GM18868 (cell line): ENCODE results near the gene SLC2A9.
"Not testable (repeated sequence)": the region's sequence is repeated elsewhere in the genome, so short reads cannot be mapped to it uniquely, and the experiment has no call there.

ENCODE experiments used
- ATAC-seq: cut with Tn5 transposase; IDR thresholded peaks from one replicate; pipeline ENCODE4 v1.9.1; 2021; ENCODE audit warnings: mild to moderate bottlenecking, moderate library complexity; ENCODE audit not compliant: unreplicated experiment

The SLC2A9 gene

DNA sequence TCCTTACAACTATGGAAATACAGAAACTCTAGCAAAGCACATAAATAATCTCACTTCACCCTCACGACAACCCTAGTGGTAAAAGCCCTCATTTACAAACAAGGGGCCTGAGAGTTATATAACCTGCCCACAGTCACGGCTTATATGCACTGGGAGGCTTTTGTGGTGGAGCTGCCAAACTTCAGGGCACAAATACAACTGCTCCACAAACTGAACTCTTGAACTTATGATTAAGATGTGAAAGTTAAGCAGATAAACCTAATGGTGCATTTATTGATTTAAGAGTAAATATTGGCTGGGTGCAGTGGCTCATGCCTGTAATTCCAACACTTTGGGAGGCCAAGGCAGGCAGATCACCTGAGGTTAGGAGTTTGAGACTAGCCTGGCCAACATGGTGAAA, 19.0 kb downstream of the SLC2A9 start:
- no peak for ATAC-seq

GRCh38 chr4:10001757-10002156, 19.5 kb downstream of the SLC2A9 start:
- no peak for ATAC-seq

GRCh38 chr4:9999956-10000561, 21.2 kb downstream of the SLC2A9 start:
- peak; percentile 53 for ATAC-seq

DNA sequence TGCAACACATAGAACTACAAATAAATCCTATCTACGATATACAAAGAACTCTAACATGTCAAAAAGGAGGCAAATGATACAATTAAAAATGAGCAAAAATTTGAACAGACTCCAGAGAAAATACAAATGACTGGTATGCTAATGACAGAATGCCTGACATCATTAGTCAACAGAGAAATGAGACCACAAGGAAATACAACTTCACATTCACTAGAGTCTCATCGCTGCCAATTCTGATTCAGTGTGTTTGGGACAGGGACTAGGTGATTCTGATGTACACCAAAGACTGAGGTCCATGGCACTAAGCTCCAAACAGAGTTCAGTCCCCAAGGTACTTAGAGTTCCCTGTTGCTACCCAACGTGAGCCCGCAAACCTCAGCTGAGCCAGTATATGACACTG, 23.4 kb downstream of the SLC2A9 start:
- no peak for ATAC-seq

GRCh38 chr4:9996319-9997110, 24.8 kb downstream of the SLC2A9 start:
- no peak for ATAC-seq

- peak; percentile 58 for ATAC-seq
These were observed 26.9 kb downstream of the SLC2A9 start for GRCh38 chr4:9994246-9994847.

- peak; percentile 27 for ATAC-seq
These were observed 31.2 kb downstream of the SLC2A9 start for GRCh38 chr4:9989918-9990635.

DNA sequence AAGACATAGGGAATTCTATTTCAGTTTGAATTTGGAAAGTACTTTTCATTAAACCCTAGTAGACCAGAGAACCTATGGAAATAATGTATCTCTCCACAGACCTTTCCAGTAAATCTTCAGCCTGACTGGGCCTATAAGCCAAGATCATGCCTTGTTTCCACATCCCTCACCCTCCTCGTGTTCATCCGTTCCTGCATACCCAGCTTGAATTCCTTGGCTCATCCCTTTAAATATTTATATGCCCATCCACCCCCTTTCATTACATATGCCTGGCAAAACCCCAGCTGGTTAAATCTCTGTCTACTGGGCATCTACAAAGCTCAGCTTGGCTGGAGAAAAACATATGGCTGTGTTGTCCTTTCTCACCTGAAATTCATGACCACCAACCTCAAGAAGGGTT, 32.4 kb downstream of the SLC2A9 start:
- no peak for ATAC-seq

DNA sequence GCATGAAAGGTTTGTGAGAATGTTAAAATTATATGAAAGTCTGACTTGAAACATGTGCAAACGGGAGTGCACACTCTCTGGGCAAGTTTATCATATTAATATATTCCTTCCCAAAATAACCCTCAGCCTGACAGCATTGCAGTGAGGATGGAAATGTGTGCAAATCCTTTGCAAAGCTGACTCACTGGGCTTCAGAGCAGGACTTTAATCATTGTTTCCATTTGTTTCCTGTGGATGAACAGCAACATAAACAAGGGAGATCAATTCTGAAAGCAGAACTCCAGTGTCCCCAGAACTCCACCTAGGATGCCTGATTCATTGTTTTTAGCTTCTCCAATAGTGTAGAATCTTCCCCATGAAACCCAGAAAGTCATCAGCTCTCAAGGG, 32.9 kb downstream of the SLC2A9 start:
- ATAC-seq: no peak

- peak; percentile 79 for ATAC-seq
These were observed 33.4 kb downstream of the SLC2A9 start for GRCh38 chr4:9987749-9988362.

DNA sequence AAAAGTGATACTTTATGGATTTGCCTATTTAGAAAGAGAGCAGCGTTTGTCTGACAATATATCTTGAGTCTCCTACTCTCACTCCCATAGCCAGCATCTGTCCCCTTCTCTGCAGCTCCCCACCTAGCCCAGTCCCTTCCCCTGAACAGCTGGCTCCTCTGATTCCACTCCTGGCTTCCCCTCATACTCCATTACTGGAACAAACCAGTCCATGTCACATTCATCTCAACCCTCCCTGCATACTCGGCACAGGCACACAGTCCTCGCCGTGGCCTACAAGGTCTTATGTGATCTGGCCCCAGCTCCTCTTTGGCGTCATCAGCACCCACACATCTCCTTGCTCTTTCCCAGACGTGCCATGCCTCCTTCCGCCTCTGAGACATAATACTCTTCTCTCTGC, 36.7 kb downstream of the SLC2A9 start:
- ATAC-seq: no peak

DNA sequence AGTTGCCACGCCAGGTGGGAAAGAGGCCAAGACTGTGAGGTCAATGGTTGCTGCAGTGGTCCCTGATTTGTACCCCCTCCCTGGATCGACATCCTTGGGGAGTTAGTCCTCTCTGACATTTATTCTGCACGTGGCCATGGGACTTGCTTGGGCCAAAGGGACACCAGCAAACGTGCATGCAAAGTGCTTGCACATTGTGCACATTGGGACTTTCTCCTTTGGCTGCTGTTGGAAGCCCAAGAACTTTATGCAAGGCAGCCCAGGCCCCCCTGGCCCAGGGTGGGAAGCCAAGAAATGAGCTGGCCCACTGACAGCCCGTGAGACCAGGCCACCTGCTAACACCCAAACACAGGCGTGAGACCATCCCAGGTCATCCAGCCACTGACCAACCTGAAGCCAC, 38.1 kb downstream of the SLC2A9 start:
- ATAC-seq: no peak

DNA sequence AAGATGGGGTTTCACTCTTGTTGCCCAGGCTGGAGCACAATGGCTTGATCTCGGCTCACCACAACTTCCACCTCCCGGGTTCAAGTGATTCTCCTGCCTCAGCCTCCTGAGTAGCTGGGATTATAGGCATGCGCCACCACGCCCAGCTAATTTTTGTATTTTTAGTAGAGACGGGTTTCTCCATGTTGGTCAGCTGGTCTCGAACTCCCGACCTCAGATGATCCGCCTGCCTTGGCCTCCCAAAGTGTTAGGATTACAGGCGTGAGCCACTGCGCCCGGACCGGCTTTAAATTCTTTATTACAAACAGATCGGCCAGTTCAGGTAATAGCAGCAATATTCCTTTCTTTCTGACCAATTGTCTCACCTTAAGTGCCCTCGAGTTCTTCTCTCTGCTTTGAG, 39.4 kb downstream of the SLC2A9 start:
- ATAC-seq: not testable (repeated sequence)

DNA sequence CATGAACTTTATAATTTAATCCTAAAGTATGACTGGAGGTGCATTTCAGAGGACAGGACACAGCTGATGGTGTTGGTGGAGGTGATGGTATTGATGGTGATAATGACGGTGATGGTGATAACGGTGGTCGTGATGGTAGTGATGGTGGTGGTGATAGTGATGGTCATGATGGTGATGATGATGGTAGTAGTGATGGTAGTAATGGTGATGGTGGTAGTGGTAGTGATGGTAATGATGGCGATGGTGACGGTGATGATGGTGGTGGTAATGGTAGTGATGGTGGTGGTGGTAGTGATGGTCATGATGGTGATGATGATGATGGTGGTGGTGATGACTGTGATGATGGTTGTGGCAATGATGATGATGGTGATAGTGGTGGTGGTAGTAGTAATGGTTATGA, 40.4 kb downstream of the SLC2A9 start:
- ATAC-seq: no peak

DNA sequence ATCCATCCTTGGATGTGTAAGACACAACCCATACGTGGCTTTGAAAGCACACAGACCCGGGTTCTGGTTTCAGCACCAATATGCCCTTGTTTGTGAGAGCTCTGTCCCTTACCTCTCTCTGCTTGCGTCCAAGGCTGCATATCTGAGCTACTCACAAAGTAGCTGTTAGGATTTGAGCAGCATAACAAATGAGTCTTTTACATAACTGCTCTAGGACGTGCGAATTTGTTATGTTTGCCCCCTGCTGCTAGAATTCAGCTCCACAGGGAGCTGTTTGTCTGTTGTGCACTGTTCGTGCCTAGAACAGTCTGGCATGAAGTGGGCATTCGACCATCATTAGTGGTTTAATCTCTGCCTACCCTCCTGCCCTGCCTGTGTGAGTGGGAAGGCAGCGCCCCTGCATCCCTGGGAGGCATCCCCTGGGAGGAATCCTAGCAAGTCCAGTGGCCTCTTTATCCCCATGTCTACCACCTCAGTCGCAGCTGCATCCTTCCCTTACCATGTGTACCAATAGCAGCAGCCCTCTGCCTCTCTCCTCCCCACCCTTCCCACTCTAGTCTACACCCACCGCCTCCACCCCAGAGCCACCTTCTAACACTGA, 42.1 kb downstream of the SLC2A9 start:
- no peak for ATAC-seq

DNA sequence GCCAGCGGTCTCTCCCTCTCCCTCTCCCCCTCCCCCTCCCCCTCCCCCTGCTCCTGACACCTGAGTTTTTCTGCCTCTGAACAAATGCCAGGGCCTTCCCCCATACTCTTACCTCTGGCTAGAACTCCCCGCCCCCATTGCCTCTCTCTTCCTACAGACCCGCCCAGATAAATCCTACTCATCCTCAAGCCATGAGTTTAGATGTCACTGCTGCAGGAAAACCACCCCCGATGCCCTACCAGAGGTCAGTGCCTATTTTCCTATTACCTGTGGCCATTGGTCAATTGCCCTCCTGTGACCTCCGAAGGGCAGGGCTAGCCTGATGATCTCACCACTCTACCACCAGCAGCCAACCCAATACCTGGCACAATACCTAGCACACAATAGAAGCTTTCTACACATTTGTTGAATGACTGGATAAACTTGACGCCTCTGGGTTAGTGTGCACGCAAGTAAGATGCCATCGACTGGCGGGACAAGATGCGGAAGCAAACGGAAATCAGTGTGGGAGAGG, 43.7 kb downstream of the SLC2A9 start:
- no peak for ATAC-seq

DNA sequence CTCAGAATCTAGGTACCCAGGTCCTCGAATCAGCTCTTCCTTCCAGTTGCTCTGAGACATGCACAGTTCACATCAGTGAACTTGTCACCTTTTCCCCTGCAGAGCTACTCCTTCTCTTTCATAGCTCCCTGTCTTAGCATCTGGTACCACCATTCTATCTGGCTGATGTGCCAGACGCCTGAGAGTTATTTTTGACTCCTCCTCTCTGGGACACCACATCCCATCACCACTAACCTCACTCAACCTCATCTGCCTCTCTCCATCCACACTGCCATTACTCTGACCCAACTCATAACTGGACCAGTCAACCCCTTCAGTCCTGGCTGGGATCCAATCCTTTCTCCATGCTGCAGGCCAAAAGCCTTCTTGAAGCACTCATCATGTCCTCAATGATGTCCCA, 44.5 kb downstream of the SLC2A9 start:
- ATAC-seq: peak; percentile 43

GRCh38 chr4:9976293-9976692, 45.0 kb downstream of the SLC2A9 start:
- ATAC-seq: peak; percentile 13

- no peak for ATAC-seq
These were observed 49.6 kb downstream of the SLC2A9 start for GRCh38 chr4:9971711-9972110.

- ATAC-seq: peak; percentile 88
These were observed 50.8 kb downstream of the SLC2A9 start for GRCh38 chr4:9970399-9971011.
